Panc1 (cell line): ENCODE results near the gene WBP2. TPM values are rescaled to one million over a fixed set of nuclear protein-coding genes. Genes with fewer than 3 reads are reported as not detected.

ENCODE experiments used
- ATAC-seq: fragments of 200-7000 bp; cut with Tn5 transposase; 2 replicates; pipeline ENCODE4 v1.9.1; 2020; ENCODE audit warnings: mild to moderate bottlenecking, moderate library complexity
- BruUV-seq: library from RNA; stranded (reverse); fragments of 400-500 nt; replicated peaks from 2 replicates; lab custom pipeline; 2021; lab: Mats Ljungman, UMichigan
- CTCF ChIA-PET: fragments of 300-600 bp; sonication (Branson Sonifier 250); formaldehyde crosslinking; loops from one replicate; lab custom pipeline; 2022; ENCODE audit warnings: antibody characterized with exemption; lab: Charles Lee
- POLR2A ChIA-PET: fragments of 300-600 bp; sonication (Branson Sonifier 250); formaldehyde crosslinking; loops from one replicate; lab custom pipeline; 2022; ENCODE audit warnings: antibody characterized with exemption; lab: Charles Lee
- DNase-seq: peaks from one replicate; pipeline ENCODE4 v3.0.0-alpha.2; 2010; ENCODE audit warnings: low read depth, low spot score
- H3K27ac ChIP-seq: 2 replicates; pipeline ENCODE4 v1.5.1; 2011; ENCODE audit warnings: mild to moderate bottlenecking, low read length, inconsistent platforms
- H3K27me3 ChIP-seq: fragments of 200-500 bp; sonication (Bioruptor generic); 2 replicates; pipeline ENCODE4 v1.6.0; 2014; ENCODE audit warnings: low read length, inconsistent platforms; ENCODE audit not compliant: control insufficient read depth, insufficient read depth
- H3K36me3 ChIP-seq: fragments of 200-500 bp; sonication (Bioruptor generic); 2 replicates; pipeline ENCODE4 v1.5.1; 2014; ENCODE audit warnings: inconsistent platforms, mild to moderate bottlenecking, low read length, moderate library complexity; ENCODE audit not compliant: control insufficient read depth, insufficient read depth
- H3K4me1 ChIP-seq: 2 replicates; pipeline ENCODE4 v1.5.1; 2011; ENCODE audit warnings: inconsistent platforms, mild to moderate bottlenecking, low read length, moderate library complexity; ENCODE audit not compliant: control insufficient read depth, insufficient read depth
- H3K4me3 ChIP-seq, 2 experiments: 2 replicates each; pipeline ENCODE4 v1.5.1; 2011 to 2012; ENCODE audit warnings: low read depth in 2 of 2, low read length in 2 of 2, mild to moderate bottlenecking in 2 of 2, inconsistent platforms in 1 of 2, moderate library complexity in 1 of 2
- H3K9me3 ChIP-seq: fragments of 200-500 bp; sonication (Bioruptor generic); 2 replicates; pipeline ENCODE4 v1.5.1; 2014; ENCODE audit warnings: low read depth, mild to moderate bottlenecking, inconsistent platforms, low read length, moderate library complexity; ENCODE audit not compliant: control insufficient read depth, insufficient read depth
- POLR2AphosphoS5 ChIP-seq: IDR thresholded peaks from 2 replicates; pipeline ENCODE4 v1.6.1; 2012; ENCODE audit warnings: mild to moderate bottlenecking, low read depth, low read length, moderate library complexity
- REST ChIP-seq, 2 experiments: IDR thresholded peaks; 2 replicates each; pipeline ENCODE4 v1.6.1; 2011 to 2012; ENCODE audit warnings: low read depth in 2 of 2, control low read depth in 1 of 2, low read length in 1 of 2, mild to moderate bottlenecking in 1 of 2, moderate library complexity in 1 of 2; ENCODE audit not compliant: insufficient read depth in 1 of 2
- SIN3A ChIP-seq: IDR thresholded peaks from 2 replicates; pipeline ENCODE4 v1.6.1; 2012; ENCODE audit warnings: low read depth, mild to moderate bottlenecking, low read length, moderate library complexity, borderline replicate concordance; ENCODE audit not compliant: insufficient read depth
- TCF7L2 ChIP-seq: IDR thresholded peaks from 2 replicates; pipeline ENCODE4 v1.6.1; 2011; ENCODE audit warnings: mild to moderate bottlenecking, low read depth, low read length, inconsistent platforms
- in situ Hi-C: cut with HindIII; loops from 2 replicates; pipeline ENCODE4 v1.10.0; 2016; ENCODE audit warnings: low sequenced_read_pairs, low pct_unique_long_range_greater_than_20kb
- intact Hi-C: fragments of 100-400 bp; cut with micrococcal nuclease; formaldehyde crosslinking; loops from one replicate; pipeline ENCODE4 v1.10.0; 2022; ENCODE audit not compliant: unreplicated experiment
- total RNA-seq: library from RNA; stranded (reverse); gene quantifications from one replicate; pipeline ENCODE4 v1.2.1, GENCODE V29; 2021; ENCODE audit not compliant: unreplicated experiment
- TF ChIP-seq, protein P1 (sequence below): fragments of 450-650 bp; IDR thresholded peaks from 2 replicates; pipeline ENCODE4 v1.5.1; 2017; ENCODE audit warnings: mild to moderate bottlenecking

The WBP2 gene
- total RNA-seq, 1 experiment from 2014 or later = 163 TPM

DNA sequence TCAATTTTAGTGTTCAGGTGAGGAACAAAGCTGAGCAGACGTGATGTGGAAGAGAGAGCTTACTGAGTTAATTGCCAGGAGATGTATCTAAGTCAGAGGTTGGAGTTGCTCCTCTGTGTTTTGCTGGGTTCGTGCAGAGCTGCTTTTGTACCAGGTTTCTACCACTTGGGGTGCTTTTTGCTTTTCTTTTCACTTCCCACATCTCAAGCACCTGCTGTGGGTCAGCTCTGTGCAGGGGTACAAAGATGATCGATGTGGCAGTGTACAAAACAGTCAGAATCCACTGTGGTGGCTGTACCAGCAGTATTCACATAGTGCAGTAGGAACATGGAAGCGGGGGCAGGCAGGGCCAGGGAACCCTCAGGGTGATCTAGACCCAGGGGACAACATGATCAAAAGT is 55.7 kb downstream of the WBP2 start:
- intact Hi-C loops (no loop called here), in situ Hi-C loops (no loop called here)
- no peak for DNase-seq
- Histone ChIP-seq H3K4me3 (no peak overlapping the region), H3K27me3 (no peaks in the 10 kb centered on the region), H3K9me3 (no peaks in the 10 kb centered on the region), H3K4me1 (no peaks in the 10 kb centered on the region), H3K36me3 (no peaks in the 10 kb centered on the region), H3K27ac (no peak overlapping the region)
- BruUV-seq = no TSS peak
- 0 out of 2 replicates have a peak, but pooled peaks have one; percentile 41 for ATAC-seq
- CTCF ChIA-PET = interaction anchor here (0.6 to 1.1 kb wide), 2 partner anchors 28 to 51 kb away, joined by 4 read pairs; no protein-coding TSS in a partner anchor
- POLR2A ChIA-PET = no interaction called here
- TF ChIP-seq POLR2AphosphoS5 (no peak), SIN3A (no peak), TCF7L2 (no peak), REST (IDR thresholded peaks at IDR 0.05; ENCODE audit: insufficient read depth in 1 of 2, low read depth in 2 of 2, low read length in 1 of 2) (no peak)
- TF ChIP-seq, protein P1, sequence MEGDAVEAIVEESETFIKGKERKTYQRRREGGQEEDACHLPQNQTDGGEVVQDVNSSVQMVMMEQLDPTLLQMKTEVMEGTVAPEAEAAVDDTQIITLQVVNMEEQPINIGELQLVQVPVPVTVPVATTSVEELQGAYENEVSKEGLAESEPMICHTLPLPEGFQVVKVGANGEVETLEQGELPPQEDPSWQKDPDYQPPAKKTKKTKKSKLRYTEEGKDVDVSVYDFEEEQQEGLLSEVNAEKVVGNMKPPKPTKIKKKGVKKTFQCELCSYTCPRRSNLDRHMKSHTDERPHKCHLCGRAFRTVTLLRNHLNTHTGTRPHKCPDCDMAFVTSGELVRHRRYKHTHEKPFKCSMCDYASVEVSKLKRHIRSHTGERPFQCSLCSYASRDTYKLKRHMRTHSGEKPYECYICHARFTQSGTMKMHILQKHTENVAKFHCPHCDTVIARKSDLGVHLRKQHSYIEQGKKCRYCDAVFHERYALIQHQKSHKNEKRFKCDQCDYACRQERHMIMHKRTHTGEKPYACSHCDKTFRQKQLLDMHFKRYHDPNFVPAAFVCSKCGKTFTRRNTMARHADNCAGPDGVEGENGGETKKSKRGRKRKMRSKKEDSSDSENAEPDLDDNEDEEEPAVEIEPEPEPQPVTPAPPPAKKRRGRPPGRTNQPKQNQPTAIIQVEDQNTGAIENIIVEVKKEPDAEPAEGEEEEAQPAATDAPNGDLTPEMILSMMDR = no peak

GRCh38 chr17:75795820-75796607 is 59.1 kb downstream of the WBP2 start:
- Histone ChIP-seq H3K27ac (no peak overlapping the region), H3K9me3 (no peaks in the 10 kb centered on the region), H3K36me3 (no peaks in the 10 kb centered on the region), H3K4me3 (no peak overlapping the region), H3K4me1 (no peaks in the 10 kb centered on the region), H3K27me3 (no peaks in the 10 kb centered on the region)
- CTCF ChIA-PET = interaction anchor here (0.9 kb wide), 1 partner anchor 31 kb away, joined by 4 read pairs; no protein-coding TSS in a partner anchor
- intact Hi-C loops (no loop called here), in situ Hi-C loops (no loop called here)
- TF ChIP-seq REST (IDR thresholded peaks at IDR 0.05; ENCODE audit: insufficient read depth in 1 of 2, low read depth in 2 of 2, low read length in 1 of 2) (no peak), TCF7L2 (no peak), SIN3A (no peak), POLR2AphosphoS5 (no peak)
- TF ChIP-seq, protein P1 = no peak
- POLR2A ChIA-PET = interaction anchor here (0.5 to 0.7 kb wide), 2 partner anchors 9 to 23 kb away, joined by 3 to 6 read pairs; no protein-coding TSS in a partner anchor
- BruUV-seq = TSS peak; percentile 2
- DNase-seq (no peak), ATAC-seq (no peak)
